ENCODE measurements around the gene RBM3.

DNA sequence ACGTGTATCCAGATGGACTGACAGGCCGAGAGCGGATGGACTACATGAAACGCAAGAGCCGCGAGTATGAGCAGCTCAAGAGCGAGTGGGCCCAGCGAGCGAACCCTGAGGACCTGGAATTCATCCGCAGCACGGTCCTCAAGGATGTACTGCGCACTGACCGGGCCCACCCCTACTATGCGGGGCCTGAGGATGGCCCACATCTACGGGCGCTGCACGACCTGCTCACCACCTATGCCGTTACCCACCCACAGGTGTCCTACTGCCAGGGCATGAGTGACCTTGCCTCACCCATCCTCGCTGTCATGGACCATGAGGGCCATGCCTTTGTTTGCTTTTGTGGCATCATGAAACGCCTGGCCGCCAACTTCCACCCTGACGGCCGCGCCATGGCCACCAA lies 14.6 kb upstream of the RBM3 start:
- TF ChIP-seq, protein P1, sequence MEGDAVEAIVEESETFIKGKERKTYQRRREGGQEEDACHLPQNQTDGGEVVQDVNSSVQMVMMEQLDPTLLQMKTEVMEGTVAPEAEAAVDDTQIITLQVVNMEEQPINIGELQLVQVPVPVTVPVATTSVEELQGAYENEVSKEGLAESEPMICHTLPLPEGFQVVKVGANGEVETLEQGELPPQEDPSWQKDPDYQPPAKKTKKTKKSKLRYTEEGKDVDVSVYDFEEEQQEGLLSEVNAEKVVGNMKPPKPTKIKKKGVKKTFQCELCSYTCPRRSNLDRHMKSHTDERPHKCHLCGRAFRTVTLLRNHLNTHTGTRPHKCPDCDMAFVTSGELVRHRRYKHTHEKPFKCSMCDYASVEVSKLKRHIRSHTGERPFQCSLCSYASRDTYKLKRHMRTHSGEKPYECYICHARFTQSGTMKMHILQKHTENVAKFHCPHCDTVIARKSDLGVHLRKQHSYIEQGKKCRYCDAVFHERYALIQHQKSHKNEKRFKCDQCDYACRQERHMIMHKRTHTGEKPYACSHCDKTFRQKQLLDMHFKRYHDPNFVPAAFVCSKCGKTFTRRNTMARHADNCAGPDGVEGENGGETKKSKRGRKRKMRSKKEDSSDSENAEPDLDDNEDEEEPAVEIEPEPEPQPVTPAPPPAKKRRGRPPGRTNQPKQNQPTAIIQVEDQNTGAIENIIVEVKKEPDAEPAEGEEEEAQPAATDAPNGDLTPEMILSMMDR (conservative IDR thresholded peaks at IDR 0.05 in 1 of 2, IDR thresholded peaks at IDR 0.05 in 1 of 2; ENCODE audit: low read depth in 1 of 2, low read length in 2 of 2): no peak
- no peak for TF ChIP-seq EZH2 (IDR thresholded peaks at IDR 0.05; ENCODE audit: low read length, missing control alignments)

All from fibroblast of lung (primary cell).